ENCODE results near the gene STMND1.

Gene STMND1

DNA sequence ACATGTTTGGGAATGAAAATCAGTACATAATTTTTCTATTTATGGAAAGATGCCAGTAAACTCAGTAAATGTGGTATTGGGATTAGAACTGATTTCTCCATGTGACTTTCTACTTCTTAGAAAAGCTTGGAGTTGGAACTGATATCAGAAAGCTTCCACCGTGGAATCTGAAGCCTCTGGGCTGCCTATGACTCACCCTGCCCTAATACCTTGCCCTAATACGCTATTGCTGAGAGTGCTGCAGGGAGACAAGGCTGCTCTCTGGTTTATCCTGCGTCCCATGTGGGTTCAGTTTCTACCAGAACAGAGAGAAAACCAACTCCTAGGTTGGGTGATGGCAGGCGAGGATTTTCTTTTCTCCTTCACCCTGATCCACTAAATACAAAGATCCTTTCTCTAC lies 3.3 kb upstream of the STMND1 start:
- DNase-seq (ENCODE audit: low read depth): no peak

DNA sequence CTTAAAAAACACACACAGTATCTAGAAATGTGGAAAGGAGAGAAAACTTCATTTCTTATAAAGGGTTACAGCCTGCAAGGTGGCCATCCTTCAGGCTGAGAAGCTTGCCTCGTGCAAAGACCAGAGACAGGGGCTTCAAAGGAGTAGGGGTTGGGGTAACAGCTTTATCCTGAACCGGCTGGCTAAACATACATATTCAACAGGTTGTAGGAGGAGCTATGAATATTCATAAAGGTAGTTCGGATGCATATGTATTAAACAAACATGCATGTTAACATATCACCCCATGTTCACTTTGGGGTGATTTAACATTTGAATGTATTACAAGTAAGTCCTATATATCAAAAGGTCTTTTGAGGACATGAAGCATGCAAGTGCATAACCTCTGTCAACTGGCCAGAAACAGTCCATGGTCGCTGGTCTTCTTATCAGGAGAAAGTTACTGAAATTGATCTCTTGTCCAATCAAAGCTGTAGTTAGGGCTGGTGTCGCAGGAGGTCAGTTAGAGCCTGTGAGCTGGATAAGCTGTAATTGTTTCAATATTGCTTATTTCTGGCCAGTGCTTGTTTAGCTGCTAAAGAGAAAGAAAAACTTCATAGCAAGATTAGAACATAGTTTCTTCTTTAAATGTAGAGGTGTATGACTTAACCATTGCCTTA lies 2.3 kb upstream of the STMND1 start:
- no peak for DNase-seq (ENCODE audit: low read depth)

DNA sequence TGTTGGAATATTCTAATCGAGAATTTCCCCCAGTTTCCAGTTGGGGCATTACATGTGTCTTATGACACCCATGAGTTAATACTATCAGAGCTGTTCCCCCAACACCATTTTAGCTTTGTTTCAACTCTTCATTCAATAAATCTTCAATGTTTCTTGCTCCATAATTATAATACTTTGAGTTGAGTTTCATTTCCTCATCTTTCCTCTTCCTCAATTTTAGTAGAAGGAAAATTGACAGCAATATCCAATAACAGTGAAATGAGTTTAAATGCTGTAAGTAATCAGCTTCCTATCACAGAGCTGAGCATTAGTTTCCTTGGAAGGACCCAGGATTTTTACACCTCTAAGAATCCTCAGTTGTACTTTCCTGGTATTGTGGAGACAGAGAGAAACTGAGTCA lies 1.0 kb upstream of the STMND1 start:
- DNase-seq (ENCODE audit: low read depth): no peak

DNA sequence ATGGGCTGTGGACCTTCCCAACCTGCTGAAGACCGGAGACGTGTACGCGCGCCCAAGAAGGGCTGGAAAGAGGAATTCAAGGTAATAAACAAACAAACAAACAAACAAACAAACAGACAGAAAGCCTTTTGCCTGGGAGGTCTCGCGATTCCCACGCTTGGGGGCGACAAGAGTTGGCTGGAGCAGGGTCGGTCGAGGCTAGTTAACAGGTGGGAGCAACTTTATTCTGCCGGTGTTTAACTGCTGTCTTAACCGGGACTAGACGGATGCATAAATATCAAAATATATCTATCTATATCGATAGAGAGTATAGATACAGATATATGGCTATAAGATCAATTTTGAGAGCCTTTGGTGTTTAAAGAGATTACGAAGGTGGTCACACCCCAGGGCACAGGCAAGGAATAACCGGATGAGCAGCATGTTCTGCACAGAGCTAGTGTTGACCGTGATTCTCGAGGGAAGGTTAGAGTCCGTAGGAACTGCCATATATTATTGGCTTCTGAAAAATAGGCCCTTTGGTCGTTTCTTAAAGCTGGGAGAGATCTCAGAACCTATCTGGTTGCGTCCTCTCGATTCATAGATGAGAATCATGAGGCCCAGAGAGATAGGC lies 514 bp downstream of the STMND1 start:
- DNase-seq (ENCODE audit: low read depth): no peak

DNA sequence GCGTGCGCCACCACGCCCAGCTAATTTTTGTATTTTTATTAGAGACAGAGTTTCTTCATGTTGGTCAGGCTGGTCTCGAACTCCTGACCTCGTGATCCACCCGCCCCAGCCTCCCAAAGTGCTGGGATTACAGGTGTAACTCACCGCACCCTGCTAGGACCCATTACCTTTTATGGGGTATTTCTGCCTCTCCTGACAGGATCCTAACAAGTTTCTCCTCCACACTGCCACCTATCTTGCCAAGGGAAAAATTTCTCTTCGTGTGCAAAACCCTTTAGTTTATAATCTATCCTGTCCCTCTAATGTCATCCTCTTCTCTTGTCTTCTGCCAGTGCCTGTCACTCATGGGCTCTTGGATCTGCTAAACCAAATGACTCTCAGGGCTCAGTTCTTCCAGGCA lies 1.9 kb downstream of the STMND1 start:
- DNase-seq (ENCODE audit: low read depth): no peak

DNA sequence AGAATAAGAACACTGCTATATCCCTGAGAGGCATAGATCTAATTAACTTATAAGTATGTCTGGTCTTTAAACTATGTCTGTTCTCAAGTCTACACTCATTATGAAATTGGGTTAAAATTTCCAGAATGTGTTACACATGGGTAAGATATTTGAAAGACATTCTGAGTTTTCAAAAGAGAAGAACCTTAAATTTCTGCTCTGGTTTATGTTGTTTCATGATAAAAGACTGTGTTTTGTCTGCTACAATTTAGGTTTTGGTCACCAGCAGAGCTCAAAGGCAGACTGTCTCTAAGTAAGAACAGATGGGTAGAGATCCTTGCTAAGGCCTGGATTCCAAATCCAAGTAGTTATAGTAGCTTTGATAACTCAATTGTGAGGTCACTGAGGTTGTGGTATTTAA lies 6.0 kb downstream of the STMND1 start:
- no peak for DNase-seq (ENCODE audit: low read depth)

DNA sequence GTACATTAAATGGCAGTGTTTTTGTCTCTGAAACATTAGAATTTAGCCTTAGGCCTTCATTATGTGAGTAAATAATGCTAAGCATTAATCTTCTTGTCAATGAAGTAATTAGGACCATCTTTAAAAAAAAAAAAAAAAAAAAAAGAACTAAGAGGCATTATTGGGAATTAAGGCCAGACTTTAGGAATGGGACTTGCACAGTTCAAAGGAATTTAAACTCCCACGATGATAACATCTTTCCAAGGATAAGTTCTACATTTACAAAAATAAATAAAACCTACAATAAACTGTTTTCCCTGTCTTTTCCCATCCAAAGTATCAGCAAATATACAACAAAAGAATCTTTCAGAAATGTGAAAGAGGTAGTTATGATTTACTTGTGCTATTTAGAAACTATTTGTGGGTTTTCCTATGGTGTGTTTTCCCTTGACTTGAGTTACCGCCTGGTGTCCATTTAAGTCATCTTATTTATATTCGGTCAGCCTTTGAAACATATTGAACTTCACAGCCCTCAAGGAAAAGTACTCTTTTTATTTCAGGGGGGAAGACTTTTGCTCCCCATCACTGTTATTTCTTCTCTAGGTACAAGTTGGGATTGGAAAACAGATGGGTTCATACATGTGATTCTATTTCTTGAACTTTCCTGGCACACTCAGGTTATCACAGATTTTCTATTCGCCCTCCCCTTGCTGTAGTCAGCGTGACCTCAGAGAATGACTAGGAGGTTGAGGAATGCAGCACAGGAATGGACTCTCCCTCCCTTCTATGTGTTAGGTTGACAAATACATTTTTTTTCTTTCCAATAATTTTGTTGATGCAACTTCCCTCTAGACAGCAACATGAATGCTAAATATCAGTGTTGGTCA lies 13.6 kb downstream of the STMND1 start:
- DNase-seq (ENCODE audit: low read depth): no peak

DNA sequence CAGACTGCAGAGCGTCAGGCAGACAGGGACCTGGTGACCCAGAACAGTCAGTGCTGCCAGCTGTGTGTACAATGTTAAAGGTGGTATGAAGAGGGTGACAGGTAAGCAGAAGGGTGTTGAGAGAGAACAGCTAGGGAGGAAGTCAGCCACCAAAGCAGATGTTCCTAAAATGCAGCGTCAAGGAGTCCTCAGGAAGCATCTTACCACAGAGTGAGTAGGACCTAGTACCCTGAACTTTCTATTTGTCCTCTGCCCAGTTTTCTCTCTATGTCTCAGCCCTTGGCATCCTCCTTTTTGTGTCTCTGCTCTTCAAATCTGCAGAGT lies 14.2 kb downstream of the STMND1 start:
- DNase-seq (ENCODE audit: low read depth): no peak

DNA sequence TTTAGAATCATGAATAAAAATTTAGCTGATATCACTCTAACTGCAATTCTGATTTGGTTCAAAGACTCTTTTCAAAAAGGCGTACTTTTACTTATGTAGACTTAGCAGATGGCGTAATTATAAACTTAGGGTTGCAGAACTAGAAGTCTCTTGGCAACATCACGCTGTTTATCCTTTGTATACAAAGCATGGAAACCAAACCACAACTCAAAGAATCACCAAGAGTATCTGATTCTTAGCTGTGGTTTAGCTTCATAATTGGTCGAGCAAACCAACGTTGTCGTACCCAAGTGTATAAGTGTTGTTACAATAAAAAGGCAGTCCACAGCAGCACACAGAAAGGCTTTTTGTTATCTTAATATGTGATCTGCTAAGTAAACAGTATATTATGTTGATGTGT lies 18.2 kb downstream of the STMND1 start:
- DNase-seq (ENCODE audit: low read depth): no peak

DNA sequence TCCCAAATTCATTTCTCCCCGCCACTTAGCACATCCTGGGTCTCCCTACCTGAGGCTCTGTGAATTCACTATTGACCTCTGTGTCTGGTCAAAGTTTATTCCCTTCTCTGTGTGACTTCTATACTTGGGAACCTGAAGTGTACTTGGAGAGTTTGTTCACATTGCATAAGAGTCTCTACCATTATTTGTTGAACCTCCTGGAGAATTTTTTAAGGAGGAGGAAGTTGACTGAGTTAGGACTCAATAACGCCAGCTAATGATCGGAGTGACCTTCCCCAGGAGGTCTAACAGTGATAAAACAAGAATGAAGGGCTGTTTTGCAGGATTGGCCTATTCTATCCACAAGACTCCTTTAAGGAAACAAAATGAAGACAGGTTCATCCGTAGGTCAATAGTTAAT lies 23.6 kb downstream of the STMND1 start:
- DNase-seq (ENCODE audit: low read depth): no peak

DNA sequence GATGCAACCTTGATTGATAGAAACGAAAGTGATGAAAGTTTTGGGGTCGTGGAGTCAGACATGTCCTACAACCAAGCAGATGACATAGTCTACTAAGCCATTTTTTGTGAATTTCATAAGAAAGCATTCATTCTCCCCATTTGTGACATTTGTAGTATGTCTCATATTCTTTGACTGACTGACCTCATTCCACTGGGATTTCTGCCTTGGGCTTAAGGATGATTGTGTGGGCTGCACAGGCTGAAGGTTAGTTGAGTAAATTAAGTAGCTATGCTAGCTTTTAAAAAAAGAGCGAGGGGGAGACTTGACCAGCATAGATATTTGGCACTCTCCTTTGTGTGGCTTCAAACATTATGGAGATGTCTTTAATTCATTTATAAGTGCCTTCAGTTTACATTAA lies 28.9 kb downstream of the STMND1 start:
- no peak for DNase-seq (ENCODE audit: low read depth)

DNA sequence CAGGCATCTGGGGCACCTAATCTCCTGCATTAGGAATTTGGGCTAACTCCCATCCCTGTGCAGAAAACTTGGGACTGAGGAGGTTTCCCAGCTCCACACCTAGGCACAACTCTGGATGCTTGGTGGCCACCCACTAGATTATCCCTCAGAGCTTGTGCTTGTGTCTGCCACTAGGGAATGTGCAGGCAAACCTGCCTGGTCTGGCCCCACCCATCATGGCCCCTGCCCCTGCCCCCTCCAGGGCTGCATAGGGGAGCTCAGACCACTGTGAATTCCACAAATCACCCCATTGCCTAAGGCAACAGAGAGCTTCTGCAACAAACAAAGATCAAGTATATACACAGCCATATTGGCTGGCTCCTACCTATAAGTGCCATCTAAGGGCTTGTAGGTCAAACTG lies 31.1 kb downstream of the STMND1 start:
- DNase-seq (ENCODE audit: low read depth): no peak

DNA sequence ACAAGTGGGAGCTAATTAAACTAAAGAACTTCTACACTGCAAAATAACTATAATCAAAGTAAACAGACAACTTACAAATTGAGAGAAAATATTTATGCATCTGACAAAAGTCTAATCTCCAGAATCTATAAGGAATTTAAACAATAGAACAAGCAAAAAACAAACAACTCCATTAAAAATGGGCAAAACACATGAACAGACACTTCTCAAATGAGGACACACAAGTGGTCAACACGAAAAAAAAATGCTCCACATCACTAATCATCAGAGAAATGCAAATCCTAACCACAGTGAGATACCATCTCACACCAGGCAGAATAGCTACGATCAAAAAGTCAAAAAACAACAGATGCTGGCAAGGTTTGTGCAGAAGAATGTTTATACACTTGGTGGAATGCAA lies 36.2 kb downstream of the STMND1 start:
- DNase-seq (ENCODE audit: low read depth): no peak

DNA sequence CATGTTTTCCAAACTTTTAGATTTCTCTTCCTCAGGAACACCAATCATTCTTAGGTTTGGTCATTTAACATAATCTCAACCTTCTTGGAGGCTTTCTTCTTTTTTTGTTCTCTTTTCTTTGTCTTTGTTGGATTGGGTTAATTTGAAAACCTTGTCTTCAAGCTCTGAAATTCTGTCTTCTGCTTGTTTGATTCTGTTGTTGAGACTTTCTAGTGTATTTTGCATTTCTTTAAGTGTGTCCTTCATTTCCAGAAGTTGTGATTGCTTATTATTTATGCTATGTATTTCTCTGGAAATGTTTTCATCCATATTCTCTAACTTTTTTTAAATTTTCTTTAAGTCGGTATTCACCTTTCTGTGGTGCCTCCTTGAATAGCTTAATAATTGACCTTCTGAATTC lies 42.2 kb downstream of the STMND1 start:
- DNase-seq (ENCODE audit: low read depth): no peak

DNA sequence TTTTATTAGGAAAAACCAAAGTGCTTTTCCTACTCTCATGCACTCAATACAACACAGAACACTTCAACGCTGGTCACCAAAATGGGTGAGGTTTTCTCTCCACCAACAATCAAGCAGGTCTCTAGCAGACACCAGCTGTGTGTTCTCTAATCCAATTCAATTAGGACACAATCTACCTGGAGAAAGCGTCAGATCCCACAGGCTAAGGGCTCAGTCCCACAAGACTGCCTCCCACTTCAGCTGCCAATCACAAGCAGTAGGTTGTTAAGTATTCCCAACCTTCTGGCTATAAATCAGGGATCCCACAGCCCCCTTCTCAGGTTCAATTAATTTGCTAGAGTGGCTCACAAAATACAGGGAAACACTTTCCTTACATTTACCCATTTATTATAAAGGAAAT lies 47.7 kb downstream of the STMND1 start:
- no peak for DNase-seq (ENCODE audit: low read depth)

DNA sequence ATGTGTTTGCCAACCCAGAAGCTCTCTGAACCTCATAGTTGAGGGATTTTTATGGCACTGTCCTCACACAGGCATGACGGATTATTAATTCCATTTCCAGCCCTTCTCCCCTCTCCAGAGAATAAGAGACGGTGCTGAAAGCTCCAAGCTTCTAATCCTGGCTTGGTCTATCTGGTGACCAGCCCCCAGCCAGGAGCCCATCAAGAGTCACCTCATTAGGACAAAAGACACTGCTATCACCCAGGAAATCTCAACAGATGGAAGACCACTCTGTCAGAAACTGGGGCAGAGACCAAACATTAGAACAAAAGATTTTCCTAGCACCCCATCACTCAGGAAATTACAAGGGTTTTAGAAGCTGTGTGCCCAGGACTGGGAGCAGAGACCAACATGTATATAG lies 48.2 kb downstream of the STMND1 start:
- no peak for DNase-seq (ENCODE audit: low read depth)

DNA sequence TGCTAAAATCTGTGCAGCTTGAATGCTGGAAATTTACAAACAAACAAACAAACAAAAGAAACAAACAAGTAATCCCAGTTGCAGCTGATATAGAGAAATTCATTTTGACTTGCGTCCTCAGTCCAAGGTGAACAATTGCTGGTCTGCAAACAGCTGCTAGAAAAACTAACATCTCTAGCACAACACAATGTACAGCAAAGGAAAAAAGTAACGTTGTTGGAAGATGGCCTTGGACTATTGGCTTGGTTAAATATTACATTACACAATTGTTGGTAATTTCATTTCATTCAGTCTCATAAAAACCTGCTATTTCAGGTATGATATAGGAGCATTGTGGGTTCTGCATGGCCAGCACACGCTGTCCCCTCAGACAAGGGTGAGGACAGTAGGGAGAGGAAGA lies 50.0 kb downstream of the STMND1 start:
- no peak for DNase-seq (ENCODE audit: low read depth)

DNA sequence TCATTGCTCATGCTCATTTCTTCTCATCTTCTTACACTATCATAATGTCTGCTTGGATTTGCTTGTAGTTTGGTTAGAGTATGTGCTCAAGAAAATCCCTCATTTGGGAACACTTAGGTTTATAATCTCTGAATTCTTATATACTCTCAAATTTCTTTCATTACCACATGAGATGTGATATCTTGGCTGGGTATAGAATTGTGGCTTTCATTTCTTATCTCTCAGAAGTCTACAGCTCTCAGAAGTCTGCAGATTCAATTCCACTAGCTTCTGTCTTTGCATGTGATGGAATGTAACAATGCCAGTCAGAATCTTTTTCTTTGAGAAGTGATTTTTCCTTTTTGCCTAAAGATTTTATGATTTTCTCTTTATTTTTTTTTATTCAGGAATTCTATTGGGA lies 50.9 kb downstream of the STMND1 start:
- DNase-seq (ENCODE audit: low read depth): no peak

DNA sequence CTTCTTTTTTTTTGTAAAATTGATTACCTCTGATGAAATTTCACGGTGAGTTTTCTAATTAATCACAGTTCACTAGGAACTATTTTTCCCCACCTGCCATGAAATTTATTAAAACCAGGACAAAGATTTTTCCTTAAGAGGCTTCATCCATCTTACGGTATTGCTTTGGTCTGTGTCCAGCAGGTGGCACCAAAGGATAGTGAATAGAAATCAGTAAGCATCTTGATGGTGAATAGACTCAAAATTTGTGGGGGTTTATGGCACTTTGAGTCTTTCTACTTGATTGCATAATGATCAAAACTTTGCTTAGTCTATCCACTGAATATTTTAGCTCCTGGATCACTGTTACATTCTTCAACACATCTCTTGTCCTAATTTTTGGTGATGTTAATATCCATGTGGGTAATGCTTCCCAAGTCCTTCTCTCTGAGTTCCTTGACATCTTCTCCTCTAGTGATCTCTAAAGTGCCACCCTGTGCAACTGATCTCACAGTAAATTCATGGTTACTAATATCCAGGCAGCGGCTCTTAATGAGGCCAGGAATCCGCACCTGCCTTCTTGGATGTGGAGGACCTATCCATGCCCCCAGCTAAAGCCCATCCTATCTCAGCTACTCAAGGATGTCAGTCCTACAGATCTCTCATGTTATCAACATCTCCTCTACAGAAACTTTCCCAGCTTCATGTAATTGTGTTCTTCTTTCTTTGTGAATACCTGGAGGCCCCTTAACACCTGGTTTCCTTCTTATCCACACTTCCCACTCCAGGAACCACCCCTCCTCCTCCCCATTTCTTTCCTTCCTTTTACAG lies 54.5 kb downstream of the STMND1 start:
- peak; percentile 54 for DNase-seq (ENCODE audit: low read depth)

DNA sequence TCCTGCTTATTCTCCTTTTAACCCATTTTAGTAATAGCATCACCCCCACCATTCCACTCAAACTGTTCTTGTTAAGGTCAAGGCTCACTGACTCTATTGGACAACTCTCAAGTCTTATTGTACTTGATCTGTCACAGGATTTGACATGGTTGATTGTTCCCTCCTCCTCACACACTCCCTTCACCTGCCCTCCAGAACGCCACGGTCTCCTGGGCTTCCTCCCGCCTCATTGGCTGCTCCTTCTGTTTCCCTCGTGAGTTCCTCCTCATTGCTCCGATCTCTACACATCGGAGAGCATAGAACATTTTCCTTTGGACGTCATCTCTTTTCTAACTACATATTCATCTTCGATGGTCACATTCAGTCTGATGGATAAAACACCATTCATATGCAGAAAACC lies 55.1 kb downstream of the STMND1 start:
- DNase-seq (ENCODE audit: low read depth): no peak

DNA sequence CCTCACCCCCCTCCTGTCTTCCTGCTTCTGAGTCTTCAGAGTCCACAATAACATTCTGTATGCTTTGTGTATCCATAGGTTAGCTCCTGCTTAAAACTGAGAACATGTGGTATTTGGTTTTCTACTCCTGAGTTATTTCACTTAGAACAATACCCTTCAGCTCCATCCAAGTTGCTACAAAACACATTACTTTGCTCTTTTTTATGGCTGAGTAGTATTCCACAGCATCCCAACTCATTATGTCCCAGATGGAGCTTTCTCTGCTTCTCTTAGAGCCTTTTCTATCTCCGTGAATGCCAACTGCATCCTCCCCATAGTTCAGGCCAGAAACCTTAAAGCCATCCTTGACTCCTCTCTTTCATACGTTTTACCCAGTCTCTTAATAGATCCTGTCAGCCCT lies 55.8 kb downstream of the STMND1 start:
- DNase-seq (ENCODE audit: low read depth): no peak

DNA sequence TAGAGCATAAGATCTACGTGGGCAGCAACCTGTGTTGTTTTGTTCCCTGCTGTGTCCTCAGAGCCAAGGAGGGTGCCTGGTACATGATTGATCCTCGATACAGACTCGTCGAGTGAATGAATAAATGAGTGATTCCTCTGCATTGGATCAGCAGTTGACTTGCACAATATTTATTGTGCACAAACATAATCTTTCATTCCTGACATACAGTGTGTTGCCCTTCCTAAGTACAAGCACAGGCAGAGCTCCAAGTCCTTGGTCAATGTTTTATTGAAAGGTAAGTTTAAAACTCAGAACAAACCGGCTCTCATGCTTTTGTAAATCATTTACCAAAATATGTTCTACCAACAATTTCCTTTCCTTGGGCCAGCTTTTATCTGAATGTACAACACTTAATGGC lies 57.4 kb downstream of the STMND1 start:
- DNase-seq (ENCODE audit: low read depth): no peak

DNA sequence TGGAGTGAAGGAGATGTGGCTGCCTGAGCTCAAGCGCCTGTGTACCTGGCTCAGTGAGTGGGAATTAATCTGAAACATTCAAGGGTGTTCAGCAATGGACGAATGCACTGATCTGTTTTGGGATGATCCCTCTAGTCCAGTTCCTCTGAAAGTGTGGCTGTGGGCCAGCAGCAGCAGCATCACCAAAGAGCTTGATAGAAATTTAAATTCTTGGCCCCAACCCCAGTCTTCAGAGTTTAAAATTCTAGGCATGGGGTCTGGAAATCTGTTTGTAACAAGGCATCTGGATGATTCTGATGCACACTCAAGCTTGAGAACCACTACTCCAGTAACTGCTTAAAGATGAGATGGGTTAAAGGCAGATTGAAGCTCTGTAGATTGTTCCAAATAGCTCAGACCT lies 59.2 kb downstream of the STMND1 start:
- no peak for DNase-seq (ENCODE audit: low read depth)

Measured in activated T-cell treated with anti-CD3 and anti-CD28 coated beads for 1 hour (primary cell).